Hepatocyte (in vitro differentiated cells): ENCODE results near the gene LCORL. TPM values are rescaled to one million over a fixed set of nuclear protein-coding genes. Genes with fewer than 3 reads are reported as not detected.
"Not testable (repeated sequence)": the region's sequence is repeated elsewhere in the genome, so short reads cannot be mapped to it uniquely, and the experiment has no call there.

Experiments used
- DNase-seq: peaks from one replicate; pipeline ENCODE4 v3.0.0-alpha.2; 2016; ENCODE audit warnings: low spot score
- H2AFZ ChIP-seq: fragments of 200-600 bp; sonication (generic); 2 replicates; pipeline ENCODE4 v1.6.0; 2016; ENCODE audit warnings: antibody characterized with exemption, mild to moderate bottlenecking
- H3K27ac ChIP-seq: fragments of 200-600 bp; sonication (generic); 2 replicates; pipeline ENCODE4 v1.5.1; 2016; ENCODE audit warnings: mild to moderate bottlenecking
- H3K27me3 ChIP-seq: fragments of 200-600 bp; sonication (generic); 2 replicates; pipeline ENCODE4 v1.6.1; 2016
- H3K36me3 ChIP-seq: fragments of 200-600 bp; sonication (generic); replicated peaks from 2 replicates; pipeline ENCODE4 v1.5.1; 2016; ENCODE audit warnings: low read depth; ENCODE audit not compliant: insufficient read depth
- H3K4me1 ChIP-seq: fragments of 200-600 bp; sonication (generic); 2 replicates; pipeline ENCODE4 v1.5.1; 2016; ENCODE audit warnings: mild to moderate bottlenecking, moderate library complexity; ENCODE audit not compliant: insufficient read depth
- H3K4me2 ChIP-seq: fragments of 200-600 bp; sonication (generic); 2 replicates; pipeline ENCODE4 v1.6.0; 2016
- H3K4me3 ChIP-seq: fragments of 200-600 bp; sonication (generic); 2 replicates; pipeline ENCODE4 v1.5.1; 2016; ENCODE audit warnings: mild to moderate bottlenecking
- H3K79me2 ChIP-seq: fragments of 200-600 bp; sonication (generic); 2 replicates; pipeline ENCODE4 v1.6.0; 2017; ENCODE audit warnings: mild to moderate bottlenecking
- H3K9me2 ChIP-seq: fragments of 200-600 bp; sonication (generic); replicated peaks from 2 replicates; pipeline ENCODE4 v1.6.0; 2017; ENCODE audit warnings: mild to moderate bottlenecking; ENCODE audit not compliant: insufficient read depth
- H3K9me3 ChIP-seq: fragments of 200-600 bp; sonication (generic); 2 replicates; pipeline ENCODE4 v1.5.1; 2016; ENCODE audit warnings: low read depth, mild to moderate bottlenecking
- H4K20me1 ChIP-seq: fragments of 200-600 bp; sonication (generic); 2 replicates; pipeline ENCODE4 v1.6.0; 2016; ENCODE audit warnings: mild to moderate bottlenecking; ENCODE audit not compliant: insufficient read depth, poor library complexity, severe bottlenecking
- EZH2 ChIP-seq: fragments of 200-600 bp; sonication (generic); IDR thresholded peaks from 2 replicates; pipeline ENCODE4 v1.6.1; 2016; ENCODE audit warnings: antibody characterized with exemption, mild to moderate bottlenecking, borderline replicate concordance
- EZH2phosphoT487 ChIP-seq: fragments of 200-600 bp; sonication (generic); IDR thresholded peaks from one replicate; pipeline ENCODE4 v1.6.1; 2018; ENCODE audit warnings: antibody characterized with exemption, mild to moderate bottlenecking, low read depth, moderate library complexity; ENCODE audit not compliant: unreplicated experiment, severe bottlenecking
- WGBS: methylation state at CpG from one replicate; pipeline ENCODE4 v1.1.6; 2016; ENCODE audit warnings: low lambda C conversion rate; ENCODE audit errors: missing lambda C conversion rate; 5-methylcytosine and 5-hydroxymethylcytosine counted together
- polyA plus RNA-seq: library from polyadenylated mRNA; unstranded; fragments of >200 nt; fragmentation: Nextera tagmentation; extraction: Ambion mirVana; gene quantifications from 2 replicates; pipeline ENCODE4 v1.2.1, GENCODE V29; 2016
- total RNA-seq: library from RNA; depleted of rRNA; stranded (reverse); fragments of >200 nt; gene quantifications from 2 replicates; pipeline ENCODE4 v1.2.3, GENCODE V29; 2014
- TF ChIP-seq, protein P1 (sequence below): fragments of 200-600 bp; sonication (generic); IDR thresholded peaks from 2 replicates; pipeline ENCODE4 v1.5.1; 2016; ENCODE audit warnings: antibody characterized with exemption, mild to moderate bottlenecking; ENCODE audit not compliant: poor library complexity

Gene LCORL
- total and polyA plus RNA-seq, 2 experiments from 2014 or later, result 9.4 to 19.6 TPM

GRCh38 chr4:17859793-17860406 lies 161.7 kb downstream of the LCORL start:
- Histone ChIP-seq H3K36me3 (no peaks in the 10 kb centered on the region), H3K4me3 (no peak overlapping the region), H3K27ac (no peak overlapping the region), H3K27me3 (no peaks in the 10 kb centered on the region), H3K4me2 (no peak overlapping the region), H3K9me2 (no peaks in the 10 kb centered on the region), H3K9me3 (no peaks in the 10 kb centered on the region), H2AFZ (no peak overlapping the region), H4K20me1 (no peaks in the 10 kb centered on the region), H3K79me2 (no peaks in the 10 kb centered on the region), H3K4me1 (no peaks in the 10 kb centered on the region)
- TF ChIP-seq, protein P1, sequence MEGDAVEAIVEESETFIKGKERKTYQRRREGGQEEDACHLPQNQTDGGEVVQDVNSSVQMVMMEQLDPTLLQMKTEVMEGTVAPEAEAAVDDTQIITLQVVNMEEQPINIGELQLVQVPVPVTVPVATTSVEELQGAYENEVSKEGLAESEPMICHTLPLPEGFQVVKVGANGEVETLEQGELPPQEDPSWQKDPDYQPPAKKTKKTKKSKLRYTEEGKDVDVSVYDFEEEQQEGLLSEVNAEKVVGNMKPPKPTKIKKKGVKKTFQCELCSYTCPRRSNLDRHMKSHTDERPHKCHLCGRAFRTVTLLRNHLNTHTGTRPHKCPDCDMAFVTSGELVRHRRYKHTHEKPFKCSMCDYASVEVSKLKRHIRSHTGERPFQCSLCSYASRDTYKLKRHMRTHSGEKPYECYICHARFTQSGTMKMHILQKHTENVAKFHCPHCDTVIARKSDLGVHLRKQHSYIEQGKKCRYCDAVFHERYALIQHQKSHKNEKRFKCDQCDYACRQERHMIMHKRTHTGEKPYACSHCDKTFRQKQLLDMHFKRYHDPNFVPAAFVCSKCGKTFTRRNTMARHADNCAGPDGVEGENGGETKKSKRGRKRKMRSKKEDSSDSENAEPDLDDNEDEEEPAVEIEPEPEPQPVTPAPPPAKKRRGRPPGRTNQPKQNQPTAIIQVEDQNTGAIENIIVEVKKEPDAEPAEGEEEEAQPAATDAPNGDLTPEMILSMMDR, result no peak
- TF ChIP-seq EZH2, result no peak
- WGBS, result 96% methylated on average over 5 of the region's 5 CpGs
- no peak for DNase-seq

GRCh38 chr4:17854036-17854435 lies 167.5 kb downstream of the LCORL start:
- H2AFZ ChIP-seq, result no peak overlapping the region
- H3K79me2 ChIP-seq, result no peaks in the 10 kb centered on the region
- DNase-seq, result no peak
- WGBS, result 61% methylated on average over 3 of the region's 3 CpGs
- H3K36me3 ChIP-seq, result no peaks in the 10 kb centered on the region
- no peak overlapping the region for H3K27ac ChIP-seq
- H4K20me1 ChIP-seq, result no peaks in the 10 kb centered on the region
- no peak for TF ChIP-seq EZH2
- TF ChIP-seq, protein P1, result no peak
- TF ChIP-seq EZH2phosphoT487, result no peak
- peaks cover 4% of the 10 kb centered on the region for H3K4me1 ChIP-seq
- no peaks in the 10 kb centered on the region for H3K9me2 ChIP-seq
- no peaks in the 10 kb centered on the region for H3K27me3 ChIP-seq
- H3K4me2 ChIP-seq, result no peak overlapping the region
- H3K4me3 ChIP-seq, result no peak overlapping the region
- no peaks in the 10 kb centered on the region for H3K9me3 ChIP-seq

GRCh38 chr4:17851959-17852358 lies 169.6 kb downstream of the LCORL start:
- Histone ChIP-seq H3K27ac (no peak overlapping the region), H3K79me2 (no peaks in the 10 kb centered on the region), H4K20me1 (no peaks in the 10 kb centered on the region), H3K27me3 (no peaks in the 10 kb centered on the region), H3K9me2 (no peaks in the 10 kb centered on the region), H3K36me3 (no peaks in the 10 kb centered on the region), H3K4me1 (peaks cover 4% of the 10 kb centered on the region), H2AFZ (no peak overlapping the region), H3K4me2 (no peak overlapping the region), H3K9me3 (no peaks in the 10 kb centered on the region), H3K4me3 (no peak overlapping the region)
- no peak for TF ChIP-seq EZH2phosphoT487
- TF ChIP-seq, protein P1, result no peak
- no peak for TF ChIP-seq EZH2
- no peak for DNase-seq

DNA sequence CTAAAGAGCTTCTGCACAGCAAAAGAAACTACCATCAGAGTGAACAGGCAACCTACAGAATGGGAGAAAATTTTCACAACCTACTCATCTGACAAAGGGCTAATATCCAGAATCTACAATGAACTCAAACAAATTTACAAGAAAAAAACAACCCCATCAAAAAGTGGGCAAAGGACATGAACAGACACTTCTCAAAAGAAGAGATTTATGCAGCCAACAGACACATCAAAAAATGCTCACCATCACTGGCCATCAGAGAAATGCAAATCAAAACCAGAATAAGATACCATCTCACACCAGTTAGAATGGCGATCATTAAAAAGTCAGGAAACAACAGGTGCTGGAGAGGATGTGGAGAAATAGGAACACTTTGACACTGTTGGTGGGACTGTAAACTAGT lies 171.3 kb downstream of the LCORL start:
- not testable (repeated sequence) for H3K4me1 ChIP-seq, H4K20me1 ChIP-seq, H3K4me2 ChIP-seq, H2AFZ ChIP-seq, H3K9me2 ChIP-seq, DNase-seq, H3K4me3 ChIP-seq, H3K27me3 ChIP-seq, H3K9me3 ChIP-seq, H3K27ac ChIP-seq, H3K36me3 ChIP-seq, H3K79me2 ChIP-seq
- 87% methylated on average over 1 of the region's 1 CpG for WGBS
